DND-41 (cell line): ENCODE measurements around the gene PBOV1.

Experiments used
- ATAC-seq: fragments of 200-7000 bp; cut with Tn5 transposase; 3 replicates; pipeline ENCODE4 v1.9.1; 2021; ENCODE audit warnings: low read depth; ENCODE audit not compliant: insufficient read depth
- DNase-seq: peaks from one replicate; pipeline ENCODE4 v3.0.0-alpha.2; 2020
- H2AFZ ChIP-seq: 2 replicates; pipeline ENCODE4 v1.6.0; 2012; ENCODE audit warnings: low read depth, low read length
- H3K27ac ChIP-seq: 2 replicates; pipeline ENCODE4 v1.5.1; 2012; ENCODE audit warnings: low read length, inconsistent platforms
- H3K27me3 ChIP-seq: fragments of 200-600 bp; sonication (generic); 2 replicates; pipeline ENCODE4 v1.6.0; 2012; ENCODE audit warnings: low read length, mild to moderate bottlenecking, inconsistent platforms; ENCODE audit not compliant: insufficient read depth, poor library complexity
- H3K36me3 ChIP-seq: 2 replicates; pipeline ENCODE4 v1.5.1; 2012; ENCODE audit warnings: low read length, inconsistent platforms; ENCODE audit not compliant: insufficient read depth
- H3K4me1 ChIP-seq: 2 replicates; pipeline ENCODE4 v1.5.1; 2012; ENCODE audit warnings: mild to moderate bottlenecking, low read length; ENCODE audit not compliant: insufficient read depth
- H3K4me2 ChIP-seq: 2 replicates; pipeline ENCODE4 v1.6.0; 2012; ENCODE audit warnings: mild to moderate bottlenecking, moderate library complexity, low read length, inconsistent platforms; ENCODE audit not compliant: insufficient read depth
- H3K4me3 ChIP-seq, 2 experiments: fragments of 200-600 bp in 1 of 2; shearing (Covaris generic) in 1 of 2; 2 replicates each; pipeline ENCODE4 v1.5.1; 2012 to 2016; ENCODE audit warnings: inconsistent platforms in 2 of 2, low read length in 2 of 2, mild to moderate bottlenecking in 2 of 2, low read depth in 1 of 2, moderate library complexity in 1 of 2
- H3K79me2 ChIP-seq: 2 replicates; pipeline ENCODE4 v1.6.0; 2012; ENCODE audit warnings: low read length, inconsistent platforms; ENCODE audit not compliant: insufficient read depth
- H3K9ac ChIP-seq: 2 replicates; pipeline ENCODE4 v1.6.0; 2012; ENCODE audit warnings: low read depth, mild to moderate bottlenecking, inconsistent platforms, low read length, moderate library complexity
- H3K9me3 ChIP-seq: 2 replicates; pipeline ENCODE4 v1.5.1; 2012; ENCODE audit warnings: low read length, moderate library complexity, mild to moderate bottlenecking, inconsistent platforms; ENCODE audit not compliant: insufficient read depth, severe bottlenecking
- H4K20me1 ChIP-seq: 2 replicates; pipeline ENCODE4 v1.6.0; 2012; ENCODE audit warnings: low read length; ENCODE audit not compliant: insufficient read depth
- CTCF ChIP-seq: IDR thresholded peaks from 2 replicates; pipeline ENCODE4 v1.5.1; 2012; ENCODE audit warnings: borderline replicate concordance, low read length, moderate library complexity, mild to moderate bottlenecking; ENCODE audit not compliant: poor library complexity, severe bottlenecking; ENCODE audit errors: extremely low read depth
- EZH2 ChIP-seq: IDR thresholded peaks from 3 replicates; pipeline ENCODE4 v1.6.1; 2012; ENCODE audit warnings: borderline replicate concordance, low read depth, mild to moderate bottlenecking, moderate library complexity, low read length, inconsistent platforms; ENCODE audit not compliant: severe bottlenecking

Gene PBOV1

GRCh38 chr6:138184230-138184629 is 34.1 kb downstream of the PBOV1 start:
- H3K4me1 ChIP-seq: no peaks in the 10 kb centered on the region
- peaks cover 7% of the 10 kb centered on the region for H3K27me3 ChIP-seq
- ATAC-seq (no peak), DNase-seq (no peak)
- H3K9me3 ChIP-seq: no peaks in the 10 kb centered on the region
- no peak for TF ChIP-seq CTCF
- no peak for TF ChIP-seq EZH2
- H3K4me2 ChIP-seq: no peak overlapping the region
- H3K9ac ChIP-seq: no peak overlapping the region
- H3K79me2 ChIP-seq: no peaks in the 10 kb centered on the region
- H3K4me3 ChIP-seq: no peak overlapping the region
- no peaks in the 10 kb centered on the region for H4K20me1 ChIP-seq
- no peak overlapping the region for H2AFZ ChIP-seq
- no peaks in the 10 kb centered on the region for H3K36me3 ChIP-seq
- no peak overlapping the region for H3K27ac ChIP-seq

- Histone ChIP-seq H3K27ac (no peak overlapping the region), H3K4me2 (no peak overlapping the region), H3K79me2 (no peaks in the 10 kb centered on the region), H2AFZ (no peak overlapping the region), H3K9ac (no peak overlapping the region), H3K4me1 (no peaks in the 10 kb centered on the region), H3K27me3 (peaks cover 7% of the 10 kb centered on the region), H3K36me3 (no peaks in the 10 kb centered on the region), H4K20me1 (no peaks in the 10 kb centered on the region), H3K9me3 (no peaks in the 10 kb centered on the region), H3K4me3 (no peak overlapping the region)
- DNase-seq: no peak
- TF ChIP-seq CTCF: no peak
- TF ChIP-seq EZH2: no peak
- no peak for ATAC-seq
Observed at GRCh38 chr6:138183790-138184134, 34.5 kb downstream of the PBOV1 start.

- no peaks in the 10 kb centered on the region for H4K20me1 ChIP-seq
- ATAC-seq (no peak), DNase-seq (no peak)
- H3K4me2 ChIP-seq: no peak overlapping the region
- H3K4me1 ChIP-seq: no peaks in the 10 kb centered on the region
- H3K4me3 ChIP-seq: no peak overlapping the region
- H3K27me3 ChIP-seq: peaks cover 7% of the 10 kb centered on the region
- H3K79me2 ChIP-seq: no peaks in the 10 kb centered on the region
- no peaks in the 10 kb centered on the region for H3K9me3 ChIP-seq
- no peak overlapping the region for H3K9ac ChIP-seq
- no peak overlapping the region for H2AFZ ChIP-seq
- H3K36me3 ChIP-seq: no peaks in the 10 kb centered on the region
- no peak for TF ChIP-seq EZH2
- no peak for TF ChIP-seq CTCF
- no peak overlapping the region for H3K27ac ChIP-seq
Observed at GRCh38 chr6:138182939-138183789, 35.1 kb downstream of the PBOV1 start.
